HepG2 (cell line): Measurements from ENCODE around the gene LPCAT4.
"Not testable (repeated sequence)": the region's sequence is repeated elsewhere in the genome, so short reads cannot be mapped to it uniquely, and the experiment has no call there.

Experiments used
- EP300 ChIP-seq, 3 experiments: sonication (generic) in 1 of 3; formaldehyde crosslinking in 1 of 3; IDR thresholded peaks; 2 replicates each; pipeline versions ENCODE4 v1.5.1 to v1.6.1; 2011 to 2020; ENCODE audit warnings: low read depth in 2 of 3, low read length in 2 of 3, borderline replicate concordance in 1 of 3, improper control_type of control experiment in 1 of 3, mild to moderate bottlenecking in 1 of 3, missing genetic modification reagents in 1 of 3, moderate library complexity in 1 of 3
- POLR2AphosphoS5 ChIP-seq: IDR thresholded peaks from 2 replicates; pipeline ENCODE4 v1.6.1; 2012; ENCODE audit warnings: low read depth, low read length
- TAF1 ChIP-seq: sonication (generic); formaldehyde crosslinking; IDR thresholded peaks from 2 replicates; pipeline ENCODE4 v1.4.0; 2020; ENCODE audit warnings: missing genetic modification reagents
- ZNF318 ChIP-seq: sonication (generic); formaldehyde crosslinking; IDR thresholded peaks from 2 replicates; pipeline ENCODE4 v1.4.0; 2020; ENCODE audit warnings: mild to moderate bottlenecking, missing genetic modification reagents
- ZNF570 ChIP-seq: sonication (generic); formaldehyde crosslinking; IDR thresholded peaks from 2 replicates; pipeline ENCODE4 v1.4.0; 2020; ENCODE audit warnings: mild to moderate bottlenecking, missing genetic modification reagents, borderline replicate concordance

- not testable (repeated sequence) for TF ChIP-seq ZNF318 (CRISPR knock-in tag); EP300 (IDR thresholded peaks at IDR 0.05; ENCODE audit: low read depth in 2 of 2, low read length in 2 of 2); EP300 (CRISPR knock-in tag; IDR thresholded peaks at IDR 0.05; ENCODE audit: borderline replicate concordance); ZNF570; POLR2AphosphoS5; TAF1 (CRISPR knock-in tag)
Observed at GRCh38 chr15:34381829-34382521, 15.0 kb upstream of the LPCAT4 start.
